Body of pancreas (tissue), 4 donors: Measurements from ENCODE around the gene TMEM233. TPM values are rescaled to one million over a fixed set of nuclear protein-coding genes. Genes with fewer than 3 reads are reported as not detected.
"Not testable (repeated sequence)": the region's sequence is repeated elsewhere in the genome, so short reads cannot be mapped to it uniquely, and the experiment has no call there.

ENCODE experiments used
- ATAC-seq: fragments of 150-250 bp; one replicate; pipeline ENCODE4 v1.9.1; 2016
- DNase-seq, 4 donors: peaks; one replicate each; pipeline ENCODE4 v3.0.0-alpha.2; 2019
- H3K27ac ChIP-seq, 4 donors: fragments of 200-600 bp; sonication (generic); 1 replicate in 3 of 4; 2 replicates in 1 of 4; pipeline versions ENCODE4 v1.5.1 to v1.6.1; 2016 to 2019; ENCODE audit warnings: mild to moderate bottlenecking in 1 of 4, mixed read lengths in 1 of 4, moderate library complexity in 1 of 4
- H3K27me3 ChIP-seq, 2 donors: fragments of 200-600 bp; sonication (generic); one replicate each; pipeline ENCODE4 v1.6.0; 2016; ENCODE audit warnings: mild to moderate bottlenecking in 1 of 2
- H3K36me3 ChIP-seq, 2 donors: fragments of 200-600 bp; sonication (generic); replicated peaks in 1 of 2; 2 replicates each; pipeline ENCODE4 v1.5.1; 2016; ENCODE audit warnings: low read depth in 2 of 2; ENCODE audit not compliant: insufficient read depth in 1 of 2
- H3K4me1 ChIP-seq: fragments of 200-600 bp; sonication (generic); one replicate; pipeline ENCODE4 v1.6.0; 2016
- H3K4me3 ChIP-seq, 2 donors: fragments of 200-600 bp; sonication (generic); 1 replicate in 1 of 2; 2 replicates in 1 of 2; pipeline ENCODE4 v1.5.1; 2016 to 2019
- H3K9me3 ChIP-seq, 3 donors: fragments of 200-600 bp; sonication (generic); 1 replicate in 2 of 3; 2 replicates in 1 of 3; pipeline ENCODE4 v1.5.1; 2016
- POLR2A ChIP-seq, 3 donors: fragments of 450-650 bp; IDR thresholded peaks; one replicate each; pipeline ENCODE4 v1.6.1; 2016; ENCODE audit warnings: antibody characterized with exemption in 3 of 3, mild to moderate bottlenecking in 2 of 3
- WGBS, 2 donors: methylation state at CpG; one replicate each; pipeline ENCODE4 v1.1.5; 2017; 5-methylcytosine and 5-hydroxymethylcytosine counted together
- intact Hi-C: fragments of 100-400 bp; cut with DNase I; formaldehyde crosslinking; loops from one replicate; pipeline ENCODE4 v1.15.1; 2023
- total RNA-seq, 2 donors: library from RNA; depleted of rRNA; stranded (reverse); fragments of >200 nt; gene quantifications; one replicate each; pipeline ENCODE4 v1.1.0, GENCODE V29; 2016
- TF ChIP-seq, protein P1 (sequence below), 7 experiments: fragments of 450-650 bp in 4 of 7; fragments of 200-600 bp in 3 of 7; sonication (generic) in 3 of 7; IDR thresholded peaks; one replicate each; pipeline ENCODE4 v1.5.1; 2016 to 2019; ENCODE audit warnings: antibody characterized with exemption in 7 of 7

Gene TMEM233
- total RNA-seq, 2 donors from 2014 or later, result under 0.01 TPM; not detected in 1

DNA sequence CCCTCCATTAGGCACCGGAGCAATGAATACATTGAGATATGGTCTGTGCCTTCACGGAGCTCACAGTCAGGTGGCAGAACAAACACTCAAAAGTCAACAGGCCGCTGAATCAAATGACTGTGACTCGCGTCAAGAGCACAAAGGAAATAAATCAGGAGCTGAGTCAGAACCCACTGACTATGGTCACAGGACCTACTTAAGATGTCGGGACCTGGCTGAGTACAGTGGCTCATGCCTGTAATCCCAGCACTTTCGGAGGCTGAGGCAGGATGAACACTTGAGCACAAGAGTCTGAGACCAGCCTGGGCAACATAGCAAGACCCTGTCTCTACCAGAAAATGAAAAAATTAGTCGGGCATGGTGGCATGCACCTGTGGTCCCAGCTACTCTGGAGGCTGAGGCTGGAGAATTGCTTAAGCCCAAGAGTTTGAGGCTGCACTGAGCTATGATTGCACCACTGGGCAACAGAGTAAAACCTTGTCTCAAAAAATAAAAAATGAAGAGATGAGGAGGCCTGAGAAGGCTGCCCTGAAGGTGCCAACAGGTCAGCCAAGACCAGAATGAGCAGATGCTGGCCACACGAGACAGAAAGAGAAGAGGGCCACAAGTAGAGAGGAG lies 19.9 kb downstream of the TMEM233 start:
- H3K27me3 ChIP-seq, result no peaks in the 10 kb centered on the region
- H3K4me3 ChIP-seq, result no peak overlapping the region
- 34 to 38% methylated on average over 9 of the region's 9 CpGs for WGBS, 2 donors
- H3K4me1 ChIP-seq, result no peaks in the 10 kb centered on the region
- TF ChIP-seq, protein P1, sequence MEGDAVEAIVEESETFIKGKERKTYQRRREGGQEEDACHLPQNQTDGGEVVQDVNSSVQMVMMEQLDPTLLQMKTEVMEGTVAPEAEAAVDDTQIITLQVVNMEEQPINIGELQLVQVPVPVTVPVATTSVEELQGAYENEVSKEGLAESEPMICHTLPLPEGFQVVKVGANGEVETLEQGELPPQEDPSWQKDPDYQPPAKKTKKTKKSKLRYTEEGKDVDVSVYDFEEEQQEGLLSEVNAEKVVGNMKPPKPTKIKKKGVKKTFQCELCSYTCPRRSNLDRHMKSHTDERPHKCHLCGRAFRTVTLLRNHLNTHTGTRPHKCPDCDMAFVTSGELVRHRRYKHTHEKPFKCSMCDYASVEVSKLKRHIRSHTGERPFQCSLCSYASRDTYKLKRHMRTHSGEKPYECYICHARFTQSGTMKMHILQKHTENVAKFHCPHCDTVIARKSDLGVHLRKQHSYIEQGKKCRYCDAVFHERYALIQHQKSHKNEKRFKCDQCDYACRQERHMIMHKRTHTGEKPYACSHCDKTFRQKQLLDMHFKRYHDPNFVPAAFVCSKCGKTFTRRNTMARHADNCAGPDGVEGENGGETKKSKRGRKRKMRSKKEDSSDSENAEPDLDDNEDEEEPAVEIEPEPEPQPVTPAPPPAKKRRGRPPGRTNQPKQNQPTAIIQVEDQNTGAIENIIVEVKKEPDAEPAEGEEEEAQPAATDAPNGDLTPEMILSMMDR (IDR thresholded peaks at IDR 0.05), result no peak
- no peak for TF ChIP-seq POLR2A (IDR thresholded peaks at IDR 0.05)
- no peaks in the 10 kb centered on the region for H3K36me3 ChIP-seq
- no peak overlapping the region for H3K27ac ChIP-seq
- ATAC-seq (no peak), DNase-seq (no peak)
- H3K9me3 ChIP-seq, result no peaks in the 10 kb centered on the region
- intact Hi-C loops, result no loop called here

DNA sequence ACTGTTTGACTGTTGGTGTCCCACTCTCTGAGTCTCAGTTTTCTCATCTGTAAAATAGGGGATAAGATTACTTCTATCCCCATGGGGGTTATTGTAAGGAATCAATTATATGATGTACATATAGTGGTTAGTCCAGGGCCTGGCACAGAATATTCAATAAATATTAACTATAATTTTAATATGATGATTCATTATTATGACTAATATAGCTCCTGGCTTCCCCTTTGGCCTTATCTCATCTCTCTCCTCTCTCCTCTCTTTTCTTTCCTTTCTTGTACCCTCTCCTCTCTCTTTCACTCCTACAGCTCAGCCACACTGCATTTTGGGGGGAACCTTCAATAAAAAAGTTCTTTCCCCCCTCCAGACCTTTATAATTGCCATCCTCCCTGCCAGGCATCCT lies 21.1 kb downstream of the TMEM233 start:
- Histone ChIP-seq H3K36me3 (no peaks in the 10 kb centered on the region), H3K27me3 (no peaks in the 10 kb centered on the region), H3K4me3 (no peak overlapping the region), H3K9me3 (peaks cover 0 to 8% (median 0%) of the 10 kb centered on the region in 3 donors), H3K4me1 (no peaks in the 10 kb centered on the region), H3K27ac (no peak overlapping the region)
- ATAC-seq (no peak), DNase-seq (no peak)
- intact Hi-C loops, result no loop called here
- TF ChIP-seq, protein P1 (IDR thresholded peaks at IDR 0.05), result no peak
- TF ChIP-seq POLR2A (IDR thresholded peaks at IDR 0.05), result no peak

DNA sequence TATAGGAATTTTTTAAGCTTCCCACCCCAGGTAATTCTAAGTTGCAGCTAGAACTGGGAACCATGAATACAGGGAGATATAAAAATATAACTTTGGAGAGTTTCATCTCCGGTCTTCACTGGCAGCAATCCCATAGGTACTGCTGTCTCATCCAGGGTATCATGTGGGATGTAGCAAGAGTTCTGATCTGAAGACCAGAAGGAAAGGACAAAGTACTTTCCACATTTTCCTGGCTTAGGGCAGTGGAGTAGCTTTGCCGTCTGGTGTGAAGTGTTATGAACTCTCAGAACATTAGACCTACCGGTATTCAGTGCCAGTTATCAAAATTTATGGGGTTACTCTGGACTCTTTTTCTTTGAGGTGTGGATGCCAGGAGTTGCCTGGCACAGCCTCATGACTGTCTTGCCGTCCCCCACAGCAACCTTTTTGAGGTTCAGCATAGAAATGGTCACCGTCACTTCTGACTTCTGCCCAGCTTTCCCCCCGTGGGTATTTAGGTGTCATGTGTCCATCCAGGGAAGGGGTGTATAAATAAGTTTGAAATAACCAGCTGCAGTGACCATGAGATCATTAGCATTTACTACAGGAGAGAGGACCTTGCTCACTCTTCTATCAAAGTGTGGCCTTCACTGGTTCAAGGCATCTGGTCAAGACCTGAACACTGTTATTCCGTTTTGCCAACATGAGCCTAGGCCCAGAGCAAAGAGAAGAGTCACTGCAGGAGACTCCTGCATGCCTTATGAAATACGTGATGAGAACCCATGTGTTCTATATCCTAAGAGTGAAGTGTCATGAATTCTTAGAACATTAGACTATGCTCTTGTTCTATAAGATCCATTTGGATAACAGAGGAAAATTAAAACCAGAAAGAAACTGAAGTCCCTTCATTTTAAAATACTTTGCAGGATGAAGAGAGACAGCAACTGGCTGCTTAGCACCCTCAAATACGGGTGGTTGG lies 22.2 kb downstream of the TMEM233 start:
- DNase-seq (no peak), ATAC-seq (no peak)
- intact Hi-C loops, result no loop called here
- Histone ChIP-seq H3K4me1 (no peaks in the 10 kb centered on the region), H3K4me3 (no peak overlapping the region), H3K9me3 (peaks cover 0 to 8% (median 0%) of the 10 kb centered on the region in 3 donors), H3K36me3 (no peaks in the 10 kb centered on the region), H3K27me3 (no peaks in the 10 kb centered on the region), H3K27ac (no peak overlapping the region)
- no peak for TF ChIP-seq POLR2A (IDR thresholded peaks at IDR 0.05)
- TF ChIP-seq, protein P1 (IDR thresholded peaks at IDR 0.05), result no peak
- WGBS, 2 donors, result 61 to 70% methylated on average over 9 of the region's 9 CpGs

DNA sequence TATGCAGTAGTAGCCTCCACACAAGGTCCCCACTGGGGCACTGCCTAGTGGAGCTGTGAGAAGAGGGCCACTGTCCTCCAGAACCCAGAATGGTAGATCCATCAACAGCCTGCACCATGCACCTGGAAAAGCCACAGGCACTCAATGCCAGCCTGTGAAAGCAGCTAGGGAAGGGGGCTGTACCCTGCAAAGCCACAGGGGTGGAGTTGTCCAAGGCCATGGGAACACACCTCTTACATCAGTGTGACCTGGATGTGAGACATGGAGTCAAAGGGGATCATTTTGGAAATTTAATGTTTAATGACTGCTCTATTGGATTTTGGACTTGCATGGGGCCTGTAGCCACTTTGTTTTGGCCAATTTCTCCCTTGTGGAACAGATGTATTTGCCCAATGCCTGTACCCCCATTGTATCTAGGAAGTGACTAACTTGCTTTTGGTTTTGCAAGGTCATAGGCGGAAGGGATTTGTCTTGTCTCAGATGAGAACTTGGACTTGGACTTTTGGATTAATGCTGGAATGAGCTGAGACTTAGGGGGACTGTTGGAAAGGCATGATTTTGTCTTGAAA lies 24.8 kb downstream of the TMEM233 start:
- H3K4me3 ChIP-seq, H3K27ac ChIP-seq, ATAC-seq, H3K4me1 ChIP-seq, H3K27me3 ChIP-seq, intact Hi-C loops, H3K9me3 ChIP-seq, H3K36me3 ChIP-seq, DNase-seq: not testable (repeated sequence)
- 77 to 90% methylated on average over 1 of the region's 1 CpG for WGBS, 2 donors

DNA sequence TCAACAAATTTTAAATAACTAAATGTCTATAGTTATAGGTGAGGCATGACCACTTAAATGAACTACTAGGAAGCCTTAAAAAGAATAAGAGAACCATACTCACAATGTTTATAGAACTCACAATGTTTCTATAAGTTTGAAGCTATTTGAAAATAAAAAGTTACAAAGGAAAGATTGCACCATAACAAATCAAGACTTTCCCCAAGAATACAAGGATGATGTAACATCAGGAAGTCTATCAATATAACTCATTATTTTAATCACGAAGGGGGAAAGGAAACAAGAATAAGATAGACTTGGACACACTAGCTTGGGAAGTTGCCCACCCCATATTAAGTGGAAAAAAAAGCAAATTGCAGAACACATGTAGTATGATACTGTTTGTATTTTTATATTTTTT lies 26.9 kb downstream of the TMEM233 start:
- 54% methylated on average over 1 of the region's 1 CpG for WGBS, 2 donors
- H3K36me3 ChIP-seq, result no peaks in the 10 kb centered on the region
- no peak overlapping the region for H3K27ac ChIP-seq
- no peak overlapping the region for H3K4me3 ChIP-seq
- intact Hi-C loops, result no loop called here
- DNase-seq (no peak), ATAC-seq (no peak)
- H3K27me3 ChIP-seq, result no peaks in the 10 kb centered on the region
- H3K9me3 ChIP-seq, result peaks cover 0 to 8% (median 0%) of the 10 kb centered on the region in 3 donors
- H3K4me1 ChIP-seq, result no peaks in the 10 kb centered on the region
- TF ChIP-seq POLR2A (IDR thresholded peaks at IDR 0.05), result no peak
- TF ChIP-seq, protein P1 (IDR thresholded peaks at IDR 0.05), result no peak
